Hepatic stellate cell (primary cell): ENCODE measurements around the gene SULF2.

Experiments used
- DNase-seq: peaks from one replicate; pipeline ENCODE4 v3.0.0; 2011; ENCODE audit warnings: low spot score

SULF2 gene

GRCh38 chr20:47667531-47668312 is 117.6 kb downstream of the SULF2 start:
- no peak for DNase-seq

- DNase-seq, result no peak
Observed at GRCh38 chr20:47667086-47667485, 118.2 kb downstream of the SULF2 start.

GRCh38 chr20:47666304-47666703 is 119.0 kb downstream of the SULF2 start:
- DNase-seq, result no peak

GRCh38 chr20:47665221-47665991 is 119.9 kb downstream of the SULF2 start:
- no peak for DNase-seq

GRCh38 chr20:47664744-47665143 is 120.5 kb downstream of the SULF2 start:
- no peak for DNase-seq

GRCh38 chr20:47664068-47664437 is 121.2 kb downstream of the SULF2 start:
- no peak for DNase-seq

GRCh38 chr20:47663354-47664067 is 121.8 kb downstream of the SULF2 start:
- DNase-seq, result peak; percentile 87

GRCh38 chr20:47662483-47663353 is 122.6 kb downstream of the SULF2 start:
- DNase-seq, result no peak

DNA sequence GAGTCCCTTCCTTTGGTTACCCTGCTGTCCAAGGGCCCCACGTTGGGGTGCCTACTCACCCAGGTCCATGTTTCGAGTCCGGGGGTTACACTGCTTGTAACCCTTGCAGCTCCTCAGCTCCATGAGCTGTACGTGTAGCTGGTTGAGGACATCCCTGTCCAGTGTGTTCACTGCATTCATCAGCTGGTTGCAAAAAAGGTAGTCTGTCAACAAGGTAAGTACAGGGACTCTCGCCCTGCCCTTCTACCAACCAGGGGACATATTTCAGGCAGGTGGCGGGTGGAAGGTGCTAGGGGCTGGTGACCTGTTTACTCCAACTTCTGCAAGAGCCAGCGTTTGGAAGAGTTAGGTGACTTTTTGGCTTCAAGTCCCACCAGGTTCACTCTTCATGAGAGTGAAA is 123.6 kb downstream of the SULF2 start:
- DNase-seq, result no peak

- DNase-seq, result no peak
Observed at GRCh38 chr20:47660983-47661700, 124.1 kb downstream of the SULF2 start.

GRCh38 chr20:47660602-47660905 is 124.7 kb downstream of the SULF2 start:
- DNase-seq, result no peak

DNA sequence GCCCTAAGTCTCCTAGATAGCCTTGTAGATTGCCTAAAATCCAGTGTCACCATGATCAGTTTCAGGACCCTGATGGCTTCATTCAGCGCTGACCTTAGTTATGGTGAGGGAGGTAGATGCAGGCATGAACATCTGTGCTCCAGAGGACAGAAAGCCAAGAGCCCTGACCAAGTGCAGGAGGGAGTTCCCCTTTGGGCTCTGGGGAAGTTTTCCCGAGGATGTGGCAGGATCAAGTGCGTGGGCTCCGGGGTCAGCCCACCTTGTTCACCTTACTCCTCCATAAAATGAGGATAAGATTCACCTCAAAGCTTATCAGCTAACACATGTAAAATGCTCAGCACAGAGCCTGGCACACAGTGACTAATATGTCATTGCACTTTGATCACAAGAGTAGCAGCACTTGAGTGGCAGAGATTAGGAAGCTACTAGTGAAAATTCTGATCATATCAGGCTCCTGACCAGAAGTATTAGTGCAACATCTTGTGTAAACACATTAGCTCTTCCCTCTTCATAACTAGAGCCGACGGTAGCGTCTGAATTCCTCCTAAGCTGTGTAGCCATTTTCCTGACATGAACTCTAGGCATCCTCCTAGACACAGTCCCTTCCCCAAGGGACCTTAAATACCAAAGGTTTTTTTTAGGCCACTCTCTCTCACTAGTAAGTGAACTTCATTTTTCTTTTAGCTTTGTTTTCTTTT is 125.2 kb downstream of the SULF2 start:
- DNase-seq, result no peak

DNA sequence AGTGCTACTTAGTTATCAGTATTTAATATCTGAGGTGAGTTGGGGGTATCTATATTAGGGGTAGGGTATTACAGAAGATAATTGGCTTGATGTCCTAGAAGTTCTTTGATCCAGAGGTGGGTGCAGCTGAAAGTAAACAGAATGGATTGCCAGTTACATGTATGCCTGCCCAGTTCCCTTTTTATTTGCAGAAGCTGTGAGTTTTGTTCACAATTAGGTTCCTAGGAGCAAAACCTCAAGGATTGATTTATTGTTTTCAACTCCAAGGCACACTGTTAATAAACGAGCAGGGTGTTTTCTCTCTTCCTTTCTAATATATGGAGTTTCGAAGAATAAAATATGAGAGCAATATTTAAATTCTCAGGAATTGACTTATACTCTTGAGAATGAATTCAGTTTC is 129.0 kb downstream of the SULF2 start:
- no peak for DNase-seq

- DNase-seq, result no peak
Observed at GRCh38 chr20:47655635-47656034, 129.6 kb downstream of the SULF2 start.

DNA sequence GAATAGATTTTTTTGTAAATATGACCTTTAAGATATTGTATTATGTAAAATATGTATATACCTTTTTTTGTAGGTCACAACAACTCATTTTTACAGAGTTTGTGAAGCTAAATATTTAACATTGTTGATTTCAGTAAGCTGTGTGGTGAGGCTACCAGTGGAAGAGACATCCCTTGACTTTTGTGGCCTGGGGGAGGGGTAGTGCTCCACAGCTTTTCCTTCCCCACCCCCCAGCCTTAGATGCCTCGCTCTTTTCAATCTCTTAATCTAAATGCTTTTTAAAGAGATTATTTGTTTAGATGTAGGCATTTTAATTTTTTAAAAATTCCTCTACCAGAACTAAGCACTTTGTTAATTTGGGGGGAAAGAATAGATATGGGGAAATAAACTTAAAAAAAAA is 130.9 kb downstream of the SULF2 start:
- DNase-seq, result no peak

- no peak for DNase-seq
Observed at GRCh38 chr20:47653869-47654268, 131.4 kb downstream of the SULF2 start.

- no peak for DNase-seq
Observed at GRCh38 chr20:47652794-47653193, 132.5 kb downstream of the SULF2 start.

DNA sequence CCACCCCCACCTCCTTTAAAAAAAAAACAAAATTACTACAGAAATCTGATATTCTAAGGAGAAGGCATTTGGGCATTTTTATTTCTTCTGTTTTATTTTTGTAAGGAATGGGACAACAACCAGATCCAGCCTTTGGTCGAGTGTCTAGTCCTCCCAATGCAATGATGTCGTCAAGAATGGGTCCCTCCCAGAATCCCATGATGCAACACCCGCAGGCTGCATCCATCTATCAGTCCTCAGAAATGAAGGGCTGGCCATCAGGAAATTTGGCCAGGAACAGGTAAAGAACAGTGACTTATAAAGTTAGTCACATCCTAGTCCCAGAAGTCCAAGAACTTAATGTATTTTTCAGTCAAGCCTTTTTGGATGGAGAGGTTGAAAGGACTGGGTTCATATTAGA is 133.0 kb downstream of the SULF2 start:
- DNase-seq, result no peak

DNA sequence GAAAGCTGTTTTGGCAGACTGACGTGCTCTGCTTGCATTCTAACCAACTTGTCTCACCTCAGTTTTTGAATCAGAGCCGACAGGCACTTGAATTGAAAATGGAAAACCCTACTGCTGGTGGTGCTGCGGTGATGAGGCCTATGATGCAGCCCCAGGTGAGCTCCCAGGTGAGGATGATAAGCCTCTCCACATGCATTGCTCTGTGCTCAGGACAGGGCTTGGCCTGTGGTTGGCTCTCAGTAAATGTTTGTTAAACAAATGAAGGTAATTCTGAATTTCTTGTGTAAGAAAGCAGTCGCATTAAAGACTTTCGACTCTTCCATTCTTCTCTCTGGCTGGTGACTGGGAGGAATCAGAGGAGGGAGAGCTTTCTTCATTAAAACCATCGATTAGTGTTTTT is 136.3 kb downstream of the SULF2 start:
- DNase-seq, result no peak

- DNase-seq, result no peak
Observed at GRCh38 chr20:47647994-47648393, 137.3 kb downstream of the SULF2 start.

DNA sequence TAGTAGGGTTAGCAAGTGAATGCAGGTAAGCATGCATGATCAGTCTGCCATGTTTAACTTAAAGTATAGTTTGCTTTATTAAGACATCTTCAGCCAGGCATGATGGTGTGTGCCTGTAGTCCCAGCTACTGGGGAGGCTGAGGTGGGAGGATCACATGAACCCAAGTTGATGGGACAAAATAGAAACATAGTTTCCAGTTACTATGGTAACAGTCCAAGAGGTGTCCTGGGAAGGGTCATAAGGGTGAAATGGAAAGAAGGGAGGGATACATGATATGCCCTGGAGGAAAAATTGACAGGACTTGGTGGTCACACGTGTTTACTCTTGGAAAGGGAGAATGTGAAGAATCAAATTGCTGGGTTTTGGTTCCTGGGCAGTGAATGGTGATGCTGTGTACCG is 139.6 kb downstream of the SULF2 start:
- DNase-seq, result no peak
